IPS-18a (cell line): ENCODE measurements around the gene SLC39A2.

Experiments used
- H3K27ac ChIP-seq: one replicate; pipeline ENCODE4 v1.5.1; 2013; ENCODE audit warnings: low read length
- H3K27me3 ChIP-seq: one replicate; pipeline ENCODE4 v1.6.1; 2013; ENCODE audit warnings: mild to moderate bottlenecking, low read length; ENCODE audit not compliant: control insufficient read depth, insufficient read depth
- H3K36me3 ChIP-seq: one replicate; pipeline ENCODE4 v1.6.1; 2013; ENCODE audit warnings: low read depth, low read length; ENCODE audit not compliant: control insufficient read depth
- H3K4me1 ChIP-seq: one replicate; pipeline ENCODE4 v1.6.1; 2013; ENCODE audit warnings: low read depth, low read length; ENCODE audit not compliant: control insufficient read depth
- H3K4me3 ChIP-seq: one replicate; pipeline ENCODE4 v1.5.1; 2013; ENCODE audit warnings: low read length
- H3K9ac ChIP-seq: one replicate; pipeline ENCODE4 v1.6.1; 2013; ENCODE audit warnings: mild to moderate bottlenecking, low read length, moderate library complexity
- H3K9me3 ChIP-seq: one replicate; pipeline ENCODE4 v1.6.1; 2013; ENCODE audit warnings: low read depth, low read length; ENCODE audit not compliant: control insufficient read depth

The SLC39A2 gene

DNA sequence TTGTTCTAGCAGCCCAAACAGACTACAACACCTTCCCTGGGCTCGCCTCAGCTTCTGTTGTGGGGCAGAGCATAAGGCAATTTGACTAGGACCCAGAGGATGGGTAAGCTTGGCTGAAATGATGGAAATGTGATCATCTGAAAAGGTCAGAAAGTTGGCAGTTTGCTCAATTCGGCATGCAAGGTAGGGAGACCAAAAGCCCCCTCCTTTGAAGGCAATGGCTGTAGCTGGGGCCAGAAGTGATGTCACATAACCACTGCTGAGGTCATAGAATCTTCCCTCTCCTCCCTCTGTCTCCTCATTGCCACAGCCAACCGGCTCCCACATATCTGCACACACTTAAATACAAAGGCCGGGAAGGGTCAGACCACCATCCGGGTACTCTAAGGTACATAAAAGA, 30.8 kb downstream of the SLC39A2 start, which contains the start of gene TPPP2:
Gene TPPP2, plus strand, starts transcription at position 301 of the 400 bp plus-strand sequence. CDS start 365 bp downstream, outside the sequence.
- no peak within 1 kb of the TSS for H3K27ac ChIP-seq
- no peaks in the 10 kb centered on the region for H3K9me3 ChIP-seq
- peaks cover 16% of the 10 kb centered on the region for H3K27me3 ChIP-seq
- no peaks in the 10 kb centered on the region for H3K36me3 ChIP-seq
- no peak within 1 kb of the TSS for H3K4me3 ChIP-seq
- peaks cover 13% of the 10 kb centered on the region for H3K4me1 ChIP-seq
- H3K9ac ChIP-seq: no peak within 1 kb of the TSS

GRCh38 chr14:21030531-21030930, 31.4 kb downstream of the SLC39A2 start:
- Histone ChIP-seq H3K27me3 (peaks cover 16% of the 10 kb centered on the region), H3K9me3 (no peaks in the 10 kb centered on the region), H3K9ac (no peak overlapping the region)

GRCh38 chr14:21032326-21033132, 33.4 kb downstream of the SLC39A2 start:
- peaks cover under 1% of the 10 kb centered on the region for H3K27me3 ChIP-seq
- no peaks in the 10 kb centered on the region for H3K9me3 ChIP-seq
- H3K9ac ChIP-seq: no peak overlapping the region
- no peak overlapping the region for H3K4me3 ChIP-seq
- no peaks in the 10 kb centered on the region for H3K4me1 ChIP-seq
- H3K36me3 ChIP-seq: no peaks in the 10 kb centered on the region
- H3K27ac ChIP-seq: no peak overlapping the region

More at GRCh38 chr14:21030531-21030930, 31.4 kb downstream of the SLC39A2 start:
- Histone ChIP-seq H3K36me3 (no peaks in the 10 kb centered on the region), H3K27ac (no peak overlapping the region), H3K4me3 (no peak overlapping the region), H3K4me1 (peaks cover 13% of the 10 kb centered on the region)

GRCh38 chr14:21033133-21033698, 34.1 kb downstream of the SLC39A2 start:
- Histone ChIP-seq H3K27ac (no peak overlapping the region), H3K27me3 (no peaks in the 10 kb centered on the region), H3K9ac (no peak overlapping the region), H3K36me3 (no peaks in the 10 kb centered on the region), H3K4me3 (no peak overlapping the region), H3K9me3 (no peaks in the 10 kb centered on the region), H3K4me1 (no peaks in the 10 kb centered on the region)

DNA sequence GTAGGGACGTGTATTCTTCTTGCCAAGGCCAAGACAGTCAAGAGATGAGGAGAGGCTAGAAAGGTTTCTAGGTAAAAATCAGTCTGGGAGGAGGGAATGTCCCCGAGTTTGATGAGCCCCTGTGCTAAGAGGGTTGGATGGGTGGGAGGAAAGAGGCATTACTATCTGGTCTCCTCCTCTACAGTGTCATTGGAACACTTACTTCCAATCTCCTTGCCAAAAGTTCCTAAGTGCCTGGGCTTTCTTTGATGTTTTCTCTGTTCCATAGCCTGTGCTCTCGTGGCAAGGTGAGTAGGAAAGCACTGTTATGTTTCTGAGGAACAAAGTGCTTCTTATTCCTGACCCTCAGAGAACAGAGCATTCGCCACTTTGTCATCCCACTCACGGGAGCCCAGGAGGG, 35.6 kb downstream of the SLC39A2 start, which contains the start of gene RNASE13:
Gene RNASE13, minus strand, starts transcription at position 101 of the 400 bp plus-strand sequence. CDS start 519 bp downstream, outside the sequence.
- no peaks in the 10 kb centered on the region for H3K9me3 ChIP-seq
- H3K36me3 ChIP-seq: no peaks in the 10 kb centered on the region
- no peaks in the 10 kb centered on the region for H3K27me3 ChIP-seq
- H3K4me1 ChIP-seq: peaks cover 12% of the 10 kb centered on the region
- no peak within 1 kb of the TSS for H3K9ac ChIP-seq
- H3K27ac ChIP-seq: no peak within 1 kb of the TSS
- H3K4me3 ChIP-seq: no peak within 1 kb of the TSS

DNA sequence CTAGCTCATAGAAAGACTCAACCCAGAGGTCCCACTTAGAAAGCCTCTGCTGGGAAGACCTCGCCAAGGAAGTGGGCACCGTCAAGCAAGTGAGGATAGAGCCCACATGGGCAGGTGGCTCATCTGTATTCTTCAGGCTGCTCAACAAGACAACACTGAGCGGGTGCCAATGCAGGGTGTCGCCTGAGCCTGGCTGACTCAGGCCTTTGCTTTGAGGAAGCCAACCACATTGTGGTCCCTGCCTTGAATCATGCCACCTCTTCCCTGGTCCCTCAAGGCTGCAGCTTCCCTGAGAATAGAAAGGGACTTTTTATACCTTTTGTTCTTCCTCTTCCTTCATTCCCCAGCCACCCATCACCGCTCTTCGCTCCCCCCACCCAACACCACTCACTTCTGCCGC, 37.7 kb downstream of the SLC39A2 start:
- no peak overlapping the region for H3K9ac ChIP-seq

DNA sequence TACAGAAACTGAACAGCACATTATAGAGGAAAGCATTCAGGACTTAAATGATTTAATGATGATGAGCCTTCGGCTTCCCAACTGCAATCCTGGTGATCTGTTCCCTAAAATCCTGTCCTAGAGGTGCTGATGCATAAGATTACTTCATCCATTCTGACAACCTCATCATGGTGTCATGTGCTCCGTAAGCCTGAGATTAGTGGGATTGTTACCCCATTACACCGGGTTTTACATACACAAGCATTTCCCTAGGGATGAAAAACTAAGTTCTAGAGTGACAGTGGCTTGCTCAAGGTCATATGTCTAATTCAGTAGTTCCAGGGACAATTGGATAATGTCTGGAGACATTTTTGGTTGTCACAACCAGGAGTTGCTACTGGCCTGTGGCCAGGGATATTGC, 38.1 kb downstream of the SLC39A2 start:
- Histone ChIP-seq H3K27me3 (no peaks in the 10 kb centered on the region), H3K9me3 (no peaks in the 10 kb centered on the region)

More for the DNA sequence above, 37.7 kb downstream of the SLC39A2 start:
- no peaks in the 10 kb centered on the region for H3K36me3 ChIP-seq
- H3K4me1 ChIP-seq: peaks cover 15% of the 10 kb centered on the region
- H3K27me3 ChIP-seq: no peaks in the 10 kb centered on the region
- no peak overlapping the region for H3K27ac ChIP-seq
- no peak overlapping the region for H3K4me3 ChIP-seq
- no peaks in the 10 kb centered on the region for H3K9me3 ChIP-seq

GRCh38 chr14:21038441-21039422, 39.6 kb downstream of the SLC39A2 start:
- Histone ChIP-seq H3K27me3 (no peaks in the 10 kb centered on the region), H3K4me1 (peaks cover 15% of the 10 kb centered on the region), H3K36me3 (no peaks in the 10 kb centered on the region), H3K27ac (no peak overlapping the region), H3K4me3 (no peak overlapping the region), H3K9ac (no peak overlapping the region), H3K9me3 (no peaks in the 10 kb centered on the region)

More for the DNA sequence above, 38.1 kb downstream of the SLC39A2 start:
- no peak overlapping the region for H3K4me3 ChIP-seq
- H3K36me3 ChIP-seq: no peaks in the 10 kb centered on the region
- peaks cover 15% of the 10 kb centered on the region for H3K4me1 ChIP-seq
- H3K27ac ChIP-seq: no peak overlapping the region
- no peak overlapping the region for H3K9ac ChIP-seq

GRCh38 chr14:21039585-21040369, 40.7 kb downstream of the SLC39A2 start:
- H3K27ac ChIP-seq: no peak overlapping the region
- H3K9me3 ChIP-seq: no peaks in the 10 kb centered on the region
- H3K9ac ChIP-seq: no peak overlapping the region
- H3K27me3 ChIP-seq: no peaks in the 10 kb centered on the region
- peaks cover 15% of the 10 kb centered on the region for H3K4me1 ChIP-seq
- H3K4me3 ChIP-seq: no peak overlapping the region
- no peaks in the 10 kb centered on the region for H3K36me3 ChIP-seq

DNA sequence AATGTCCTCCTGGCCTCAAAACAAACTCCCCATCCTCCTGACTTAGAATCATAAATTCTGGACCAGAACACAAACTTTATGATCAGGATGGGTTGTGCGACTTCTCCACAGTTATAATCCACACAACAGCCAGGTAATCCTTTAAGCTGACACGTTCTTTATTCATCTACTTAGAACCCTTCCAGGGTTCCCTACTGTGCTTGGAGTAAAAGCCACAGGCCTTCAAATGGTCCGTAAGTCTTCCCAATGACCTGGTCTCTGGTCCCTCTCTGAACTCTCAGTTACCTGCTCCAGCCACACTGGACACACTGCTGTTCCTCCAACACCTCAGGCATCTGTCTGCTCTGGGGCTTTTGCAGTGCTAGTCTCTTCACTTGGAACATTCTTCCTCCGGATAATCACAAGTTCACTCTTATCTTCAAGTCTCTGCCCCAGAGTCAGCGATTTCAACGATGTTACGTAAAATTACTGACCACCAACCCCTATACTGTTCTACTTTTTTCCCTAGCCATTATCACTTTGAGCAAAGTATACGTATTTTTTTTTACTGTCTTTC, 41.4 kb downstream of the SLC39A2 start:
- Histone ChIP-seq H3K4me3 (no peak overlapping the region), H3K4me1 (peaks cover 15% of the 10 kb centered on the region), H3K9me3 (no peaks in the 10 kb centered on the region), H3K36me3 (no peaks in the 10 kb centered on the region), H3K27ac (no peak overlapping the region), H3K27me3 (no peaks in the 10 kb centered on the region), H3K9ac (no peak overlapping the region)
